ENCODE data around the gene ADAM8. TPM values are rescaled to one million over a fixed set of nuclear protein-coding genes. Genes with fewer than 3 reads are reported as not detected.

The ADAM8 gene
- polyA plus RNA-seq, 1 experiment, result 0.77 TPM

GRCh38 chr10:133254421-133255120 is 22.1 kb downstream of the ADAM8 start:
- peaks cover 5% of the 10 kb centered on the region for H3K27me3 ChIP-seq (ENCODE audit: control insufficient read depth, insufficient read depth, low read length)
- CTCF ChIA-PET, result no interaction called here
- no peak for DNase-seq (ENCODE audit: low read depth)
- POLR2A ChIA-PET, result no interaction called here
- TF ChIP-seq CTCF (IDR thresholded peaks at IDR 0.05; ENCODE audit: insufficient read depth, low read depth, low read length), result no peak
- no peaks in the 10 kb centered on the region for H3K36me3 ChIP-seq (ENCODE audit: control insufficient read depth, insufficient read depth, low read length)
- no peak overlapping the region for H3K4me3 ChIP-seq (ENCODE audit: low read depth, low read length)

- POLR2A ChIA-PET, result no interaction called here
- no peak for TF ChIP-seq CTCF (IDR thresholded peaks at IDR 0.05; ENCODE audit: insufficient read depth, low read depth, low read length)
- CTCF ChIA-PET, result no interaction called here
- DNase-seq (ENCODE audit: low read depth), result no peak
- H3K4me3 ChIP-seq (ENCODE audit: low read depth, low read length), result no peak overlapping the region
- H3K36me3 ChIP-seq (ENCODE audit: control insufficient read depth, insufficient read depth, low read length), result no peaks in the 10 kb centered on the region
- H3K27me3 ChIP-seq (ENCODE audit: control insufficient read depth, insufficient read depth, low read length), result peaks cover 7% of the 10 kb centered on the region
Observed at GRCh38 chr10:133253361-133253955, 23.2 kb downstream of the ADAM8 start.

- Histone ChIP-seq H3K4me3 (ENCODE audit: low read depth, low read length) (no peak overlapping the region), H3K27me3 (ENCODE audit: control insufficient read depth, insufficient read depth, low read length) (peaks cover 9% of the 10 kb centered on the region), H3K36me3 (ENCODE audit: control insufficient read depth, insufficient read depth, low read length) (no peaks in the 10 kb centered on the region)
- no peak for TF ChIP-seq CTCF (IDR thresholded peaks at IDR 0.05; ENCODE audit: insufficient read depth, low read depth, low read length)
- ChIA-PET CTCF (no interaction called here), POLR2A (no interaction called here)
- no peak for DNase-seq (ENCODE audit: low read depth)
Observed at GRCh38 chr10:133252223-133252552, 24.5 kb downstream of the ADAM8 start.

- POLR2A ChIA-PET, result no interaction called here
- DNase-seq (ENCODE audit: low read depth), result no peak
- no peak overlapping the region for H3K4me3 ChIP-seq (ENCODE audit: low read depth, low read length)
- no peak for TF ChIP-seq CTCF (IDR thresholded peaks at IDR 0.05; ENCODE audit: insufficient read depth, low read depth, low read length)
- CTCF ChIA-PET, result no interaction called here
- H3K36me3 ChIP-seq (ENCODE audit: control insufficient read depth, insufficient read depth, low read length), result no peaks in the 10 kb centered on the region
- peaks cover 9% of the 10 kb centered on the region for H3K27me3 ChIP-seq (ENCODE audit: control insufficient read depth, insufficient read depth, low read length)
Observed at GRCh38 chr10:133251388-133252222, 25.1 kb downstream of the ADAM8 start.

- no peak for TF ChIP-seq CTCF (IDR thresholded peaks at IDR 0.05; ENCODE audit: insufficient read depth, low read depth, low read length)
- CTCF ChIA-PET, result no interaction called here
- POLR2A ChIA-PET, result no interaction called here
- Histone ChIP-seq H3K27me3 (ENCODE audit: control insufficient read depth, insufficient read depth, low read length) (peaks cover 9% of the 10 kb centered on the region), H3K36me3 (ENCODE audit: control insufficient read depth, insufficient read depth, low read length) (no peaks in the 10 kb centered on the region), H3K4me3 (ENCODE audit: low read depth, low read length) (no peak overlapping the region)
- DNase-seq (ENCODE audit: low read depth), result no peak
Observed at GRCh38 chr10:133249975-133250754, 26.5 kb downstream of the ADAM8 start.
